ENCODE results near the gene LAMA5. TPM values are rescaled to one million over a fixed set of nuclear protein-coding genes. Genes with fewer than 3 reads are reported as not detected.

The LAMA5 gene
- polyA plus RNA-seq, 3 donors, result 46.3 to 364 (median 81.1) TPM

DNA sequence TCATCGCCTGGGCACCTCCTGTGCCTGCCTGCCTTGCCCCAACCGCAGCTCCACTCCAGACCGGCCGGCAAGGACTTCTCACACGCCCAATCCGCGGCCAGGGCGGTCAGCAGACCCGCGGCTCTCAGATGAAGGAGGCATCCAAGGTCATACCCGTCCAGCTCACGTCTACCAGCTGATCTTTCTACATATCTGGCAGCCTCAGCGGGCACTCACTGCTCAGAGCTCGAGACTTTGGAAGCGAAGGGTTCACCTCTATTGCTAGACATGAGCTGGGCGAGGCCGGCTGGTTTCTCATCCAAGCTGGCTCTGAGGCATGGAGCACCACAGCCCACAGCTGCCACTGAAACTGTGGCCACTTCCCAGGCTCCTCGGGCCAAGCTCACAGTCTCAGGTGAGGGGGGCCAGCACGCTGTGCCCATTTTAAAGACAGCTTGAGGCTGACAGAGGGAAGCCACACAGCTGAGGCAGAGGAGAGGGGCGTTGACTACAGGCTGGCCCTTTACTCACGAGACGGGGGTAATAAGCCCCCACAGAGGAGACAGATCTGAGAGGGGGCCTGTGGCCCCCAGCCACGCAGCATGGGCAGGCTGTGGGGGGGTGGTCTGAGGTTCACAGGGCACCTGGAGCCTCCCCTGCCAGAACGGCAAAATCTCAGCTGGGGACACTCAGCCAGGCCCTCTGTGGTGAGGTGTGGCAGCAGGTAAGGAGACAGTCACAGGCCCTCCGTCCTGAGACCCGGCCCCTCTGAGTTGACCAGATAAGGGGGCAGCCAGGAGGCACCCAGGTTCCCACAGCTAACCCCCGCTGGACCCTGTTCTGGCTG is 2.0 kb downstream of the LAMA5 start:
- H3K27ac ChIP-seq (ENCODE audit: low read depth, low read length), result no peak overlapping the region
- 42 to 69% (median 58%) methylated on average over 27 of the region's 27 CpGs for WGBS, 3 donors

DNA sequence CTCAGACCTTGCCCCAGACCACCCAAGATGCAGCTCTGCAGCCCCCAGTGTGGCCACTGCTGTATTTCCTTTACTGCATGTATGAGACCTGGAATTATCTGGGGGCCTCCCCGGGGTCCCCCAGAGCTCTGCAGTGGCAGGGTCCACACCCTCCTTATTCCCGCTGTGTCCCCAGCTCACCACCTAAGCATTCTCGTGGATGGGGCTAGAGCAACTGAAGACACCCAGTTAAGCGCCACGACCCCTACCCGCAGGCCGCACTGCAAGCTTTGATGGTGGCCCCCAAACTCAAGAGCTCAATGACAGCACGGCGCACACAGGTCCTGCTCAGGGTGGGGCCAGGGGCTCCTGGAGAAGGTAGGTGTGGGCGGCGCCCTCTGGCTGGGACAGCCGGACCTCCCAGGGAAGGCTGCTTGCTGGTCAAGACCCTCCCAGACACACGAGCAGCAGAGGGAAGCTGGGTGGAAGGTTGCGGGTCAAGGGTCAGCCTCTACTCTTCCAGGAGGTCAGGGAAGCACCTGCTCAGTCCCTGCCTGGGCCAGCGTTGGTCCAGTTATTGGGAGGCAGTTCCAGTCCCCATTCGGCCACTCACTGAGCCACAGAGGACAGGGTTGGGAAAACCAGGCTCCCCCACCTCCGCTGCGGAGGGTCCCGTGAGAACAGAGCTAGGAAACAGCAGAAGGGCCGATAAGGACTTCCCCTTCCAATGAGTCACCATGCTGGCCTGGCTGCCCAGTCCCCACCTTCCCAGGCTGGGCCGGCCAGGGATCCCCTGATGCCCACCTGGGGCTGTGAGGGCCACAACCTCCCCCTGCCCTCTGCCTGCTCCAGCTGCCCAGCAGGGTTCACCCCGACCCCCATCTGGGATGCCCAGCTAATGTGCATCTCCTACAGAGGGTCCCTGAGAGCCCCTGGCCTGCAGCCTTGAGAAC is 2.9 kb downstream of the LAMA5 start:
- whole genome bisulfite sequencing, 3 donors, result 67 to 80% (median 70%) methylated on average over 21 to 22 of the region's 22 CpGs

DNA sequence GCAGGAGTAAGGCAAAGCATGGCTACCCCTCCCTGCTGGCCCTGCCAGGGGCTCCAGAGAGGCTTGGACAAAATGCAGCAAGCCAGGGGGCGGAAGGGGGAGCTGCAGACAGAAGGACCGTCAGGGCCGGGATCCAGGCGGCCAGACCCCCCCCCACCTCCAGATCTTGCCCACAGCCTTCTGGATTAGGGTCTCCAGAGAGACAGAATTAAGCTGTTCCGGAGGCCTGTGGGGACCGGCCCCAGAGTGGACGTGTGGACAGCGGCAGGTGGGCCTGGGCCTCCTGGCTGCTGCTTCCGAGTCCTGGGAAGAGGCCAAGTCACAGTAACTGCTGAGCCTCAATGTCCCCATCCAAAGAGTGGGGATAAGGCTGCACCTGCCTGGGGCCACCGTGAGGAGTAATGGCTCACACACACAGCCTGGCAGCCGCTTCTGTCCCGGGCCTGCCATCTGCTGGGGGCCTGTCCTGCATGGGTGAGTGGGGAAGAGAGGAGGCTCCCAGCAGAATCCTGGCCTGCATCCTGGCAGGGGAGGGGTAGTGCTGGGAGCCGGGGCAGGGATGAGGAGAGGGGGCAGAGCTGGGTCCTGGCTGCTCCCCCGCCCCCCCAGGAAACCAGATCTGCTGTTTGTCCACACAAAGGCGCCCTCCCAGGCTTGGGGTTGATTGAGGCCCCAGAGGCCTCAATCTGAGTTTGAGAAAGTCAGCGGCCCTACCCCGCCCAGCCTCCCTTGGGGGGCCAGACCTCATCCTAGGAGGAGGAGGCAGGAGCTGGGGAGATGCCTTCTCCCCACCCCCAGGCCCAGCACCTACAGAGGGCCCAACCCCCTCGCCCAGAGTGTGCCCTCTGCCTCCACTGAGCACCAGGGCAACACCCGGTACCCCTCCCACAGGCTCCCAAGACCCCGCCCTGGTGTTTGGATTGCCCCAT is 3.9 kb downstream of the LAMA5 start:
- H3K27ac ChIP-seq (ENCODE audit: low read depth, low read length), result no peak overlapping the region
- WGBS, 3 donors, result 68 to 77% (median 71%) methylated on average over 19 to 20 of the region's 20 CpGs

More for the DNA sequence above, 2.9 kb downstream of the LAMA5 start:
- no peak overlapping the region for H3K27ac ChIP-seq (ENCODE audit: low read depth, low read length)

GRCh38 chr20:62362590-62362940 is 4.5 kb downstream of the LAMA5 start:
- H3K27ac ChIP-seq (ENCODE audit: low read depth, low read length), result no peak overlapping the region
- 72 to 79% (median 75%) methylated on average over 13 of the region's 13 CpGs for WGBS, 3 donors

DNA sequence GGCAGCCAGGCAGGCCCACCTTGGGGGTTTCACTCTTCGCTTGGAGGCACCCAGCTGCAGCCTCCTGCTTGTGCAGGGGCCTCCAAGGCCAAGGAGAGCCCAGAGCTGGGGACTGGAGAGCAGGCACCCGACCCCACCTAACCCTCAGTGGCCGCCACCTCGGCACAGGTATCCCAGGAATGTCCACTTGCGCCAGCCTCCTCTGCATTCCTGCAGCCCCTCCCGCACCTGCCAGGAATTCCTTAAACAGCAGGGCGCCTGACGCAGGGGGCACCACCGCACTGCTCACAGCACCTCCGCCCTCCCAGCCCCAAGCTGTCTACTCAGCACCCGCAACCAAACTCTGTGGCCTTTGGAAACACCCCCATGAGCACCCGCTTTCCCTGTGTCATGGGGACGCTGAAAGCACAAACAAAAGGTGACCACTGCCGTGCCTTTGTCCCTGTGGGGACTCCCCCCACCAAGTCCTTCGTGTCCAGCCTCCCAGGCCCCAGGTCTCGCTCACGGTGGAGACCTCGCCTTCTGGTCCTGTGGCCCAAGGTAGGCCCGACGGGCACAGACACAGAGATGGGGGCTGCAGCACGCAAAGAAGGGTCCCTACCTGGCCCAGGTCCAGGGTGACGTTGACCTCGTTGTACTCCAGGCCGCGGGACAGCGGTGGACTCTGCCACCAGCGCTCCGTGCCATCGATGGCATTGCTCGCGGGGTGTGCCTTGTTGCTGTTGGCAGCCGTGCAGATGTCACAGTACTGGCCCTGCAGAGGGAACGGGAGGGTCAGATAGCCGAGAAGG is 5.1 kb downstream of the LAMA5 start:
- 74 to 85% (median 79%) methylated on average over 34 of the region's 34 CpGs for WGBS, 3 donors

GRCh38 chr20:62360854-62361798 is 6.0 kb downstream of the LAMA5 start:
- no peak overlapping the region for H3K27ac ChIP-seq (ENCODE audit: low read depth, low read length)
- WGBS, 3 donors, result 56 to 73% (median 68%) methylated on average over 25 of the region's 25 CpGs

More for the DNA sequence above, 5.1 kb downstream of the LAMA5 start:
- no peak overlapping the region for H3K27ac ChIP-seq (ENCODE audit: low read depth, low read length)

GRCh38 chr20:62359491-62360121 is 7.5 kb downstream of the LAMA5 start:
- no peak overlapping the region for H3K27ac ChIP-seq (ENCODE audit: low read depth, low read length)
- WGBS, 3 donors, result 55 to 76% (median 56%) methylated on average over 25 of the region's 25 CpGs

- 56 to 73% (median 60%) methylated on average over 16 of the region's 16 CpGs for WGBS, 3 donors
Measured at GRCh38 chr20:62359043-62359490, 8.0 kb downstream of the LAMA5 start.

GRCh38 chr20:62358171-62359042 is 8.7 kb downstream of the LAMA5 start:
- 59 to 76% (median 64%) methylated on average over 23 to 24 of the region's 24 CpGs for WGBS, 3 donors
- H3K27ac ChIP-seq (ENCODE audit: low read depth, low read length), result no peak overlapping the region

More at GRCh38 chr20:62359043-62359490, 8.0 kb downstream of the LAMA5 start:
- no peak overlapping the region for H3K27ac ChIP-seq (ENCODE audit: low read depth, low read length)

DNA sequence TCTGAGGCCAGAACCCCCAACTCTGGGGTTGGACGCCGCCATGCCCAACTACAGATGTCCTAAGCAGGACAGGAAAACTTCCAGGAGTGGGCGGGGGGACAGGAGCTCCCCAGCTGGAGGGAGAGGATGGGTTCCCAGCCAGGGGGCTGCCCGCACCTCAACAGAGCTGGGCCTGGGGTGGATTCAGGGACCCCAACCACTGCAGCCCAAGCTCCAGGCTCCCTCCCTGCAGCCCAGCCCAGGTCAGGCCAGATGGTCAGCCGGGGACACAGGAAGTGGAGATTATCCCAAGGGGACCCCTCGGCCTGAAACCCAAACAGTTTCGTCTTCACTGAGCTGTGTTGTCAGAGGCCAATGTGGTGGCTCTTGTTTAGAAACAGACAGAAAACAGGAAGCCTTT is 9.4 kb downstream of the LAMA5 start:
- H3K27ac ChIP-seq (ENCODE audit: low read depth, low read length), result no peak overlapping the region
- WGBS, 3 donors, result 43 to 78% (median 49%) methylated on average over 7 of the region's 7 CpGs

GRCh38 chr20:62357187-62357667 is 9.9 kb downstream of the LAMA5 start:
- WGBS, 3 donors, result 18 to 55% (median 19%) methylated on average over 24 to 25 of the region's 25 CpGs
- H3K27ac ChIP-seq (ENCODE audit: low read depth, low read length), result no peak overlapping the region

GRCh38 chr20:62356589-62357186 is 10.4 kb downstream of the LAMA5 start:
- H3K27ac ChIP-seq (ENCODE audit: low read depth, low read length), result peak overlapping the region; percentile 5
- 56 to 70% (median 60%) methylated on average over 17 of the region's 17 CpGs for WGBS, 3 donors

DNA sequence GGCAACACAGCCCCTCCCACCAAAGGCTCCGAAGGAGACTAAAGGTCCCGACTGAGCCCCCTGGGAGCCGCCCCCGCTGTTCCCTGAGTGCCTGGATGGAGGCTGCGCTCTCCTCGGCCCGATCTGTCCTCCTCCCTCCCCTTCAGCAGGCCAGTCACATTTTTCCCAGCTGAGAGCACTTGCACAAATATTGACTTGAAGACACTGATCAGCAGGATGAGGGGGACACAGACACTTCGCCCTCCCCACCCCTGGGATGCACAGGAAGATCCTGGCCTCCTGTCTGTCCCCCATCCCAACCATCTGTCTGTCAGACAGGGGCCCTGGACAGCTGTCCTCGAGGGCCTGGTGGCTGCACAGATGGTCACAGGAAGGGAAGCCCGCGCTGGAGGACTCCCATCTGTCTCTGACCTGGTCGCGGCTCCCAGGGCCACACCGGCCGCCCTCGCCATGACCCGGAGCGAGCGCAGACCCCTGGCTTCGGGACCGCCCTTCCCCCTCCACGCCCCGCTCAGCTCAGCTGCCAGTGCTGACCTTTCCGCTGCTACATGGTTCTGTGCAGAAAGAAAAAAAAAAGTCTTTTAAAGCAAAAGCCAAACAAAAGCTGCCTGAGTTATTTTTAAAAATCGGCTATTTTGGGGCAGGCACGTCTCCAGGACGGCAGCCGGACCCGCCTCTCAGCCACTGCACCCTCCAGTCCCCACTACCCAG is 11.1 kb downstream of the LAMA5 start:
- H3K27ac ChIP-seq (ENCODE audit: low read depth, low read length), result no peak overlapping the region
- 39 to 53% (median 42%) methylated on average over 28 to 29 of the region's 29 CpGs for WGBS, 3 donors

DNA sequence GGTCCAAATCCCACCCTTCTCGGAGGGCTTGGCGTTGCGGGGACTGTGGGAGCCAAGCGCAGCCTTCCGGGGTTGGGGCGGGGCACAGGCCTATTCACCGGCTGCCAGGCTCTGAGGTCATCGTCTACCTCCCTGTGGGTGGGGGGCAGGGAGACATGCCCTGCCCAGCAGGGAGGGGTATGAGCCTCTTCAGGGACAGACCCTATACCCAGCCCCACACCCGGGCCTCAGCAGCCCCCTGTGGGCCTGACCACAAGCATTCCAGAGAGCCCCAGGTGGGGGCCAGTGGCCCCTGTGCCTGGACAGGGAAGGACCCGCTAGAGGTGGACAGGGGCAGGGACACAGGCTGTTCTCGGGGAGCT is 11.6 kb downstream of the LAMA5 start:
- WGBS, 3 donors, result 34 to 50% (median 37%) methylated on average over 10 to 11 of the region's 11 CpGs
- H3K27ac ChIP-seq (ENCODE audit: low read depth, low read length), result no peak overlapping the region

Measured in adipose tissue (tissue), 3 donors.